Smooth muscle cell (in vitro differentiated cells): ENCODE measurements around the gene GALNT2. TPM values are rescaled to one million over a fixed set of nuclear protein-coding genes. Genes with fewer than 3 reads are reported as not detected.

Source experiments
- DNase-seq: peaks from one replicate; lab custom pipeline; 2025; ENCODE audit not compliant: unreplicated experiment; lab: John Stamatoyannopoulos, UW
- H2AFZ ChIP-seq: fragments of 200-600 bp; sonication (generic); 2 replicates; pipeline ENCODE4 v1.6.0; 2016; ENCODE audit warnings: antibody characterized with exemption, low read depth, mild to moderate bottlenecking
- H3F3A ChIP-seq: fragments of 200-600 bp; sonication (generic); 2 replicates; pipeline ENCODE4 v1.6.0; 2017; ENCODE audit warnings: antibody characterized with exemption, low read depth
- H3K27ac ChIP-seq: fragments of 200-600 bp; sonication (generic); 2 replicates; pipeline ENCODE4 v1.5.1; 2016; ENCODE audit warnings: low read depth, mild to moderate bottlenecking
- H3K27me3 ChIP-seq: fragments of 200-600 bp; sonication (generic); 2 replicates; pipeline ENCODE4 v1.6.1; 2016; ENCODE audit warnings: low read depth, mild to moderate bottlenecking
- H3K36me3 ChIP-seq: fragments of 200-600 bp; sonication (generic); 2 replicates; pipeline ENCODE4 v1.5.1; 2016; ENCODE audit warnings: low read depth
- H3K4me1 ChIP-seq: fragments of 200-600 bp; sonication (generic); 2 replicates; pipeline ENCODE4 v1.5.1; 2016; ENCODE audit warnings: low read depth
- H3K4me2 ChIP-seq: fragments of 200-600 bp; sonication (generic); 2 replicates; pipeline ENCODE4 v1.6.0; 2016; ENCODE audit warnings: mild to moderate bottlenecking
- H3K4me3 ChIP-seq: fragments of 200-600 bp; sonication (generic); 2 replicates; pipeline ENCODE4 v1.5.1; 2016; ENCODE audit warnings: mild to moderate bottlenecking
- H3K79me2 ChIP-seq: fragments of 200-600 bp; sonication (generic); 2 replicates; pipeline ENCODE4 v1.6.0; 2016; ENCODE audit warnings: low read depth, mild to moderate bottlenecking
- H3K9ac ChIP-seq: fragments of 200-600 bp; sonication (generic); 2 replicates; pipeline ENCODE4 v1.6.0; 2016; ENCODE audit warnings: low read depth
- H3K9me3 ChIP-seq: fragments of 200-600 bp; sonication (generic); replicated peaks from 2 replicates; pipeline ENCODE4 v1.5.1; 2016; ENCODE audit warnings: low read depth
- H4K20me1 ChIP-seq: fragments of 200-600 bp; sonication (generic); 2 replicates; pipeline ENCODE4 v1.6.0; 2016; ENCODE audit warnings: low read depth
- whole genome bisulfite sequencing: methylation state at CpG from one replicate; pipeline ENCODE4 v1.1.7; 2016; ENCODE audit warnings: low lambda C conversion rate; 5-methylcytosine and 5-hydroxymethylcytosine counted together
- polyA plus RNA-seq: library from polyadenylated mRNA; unstranded; fragments of >200 nt; fragmentation: Nextera tagmentation; extraction: Ambion mirVana; gene quantifications from 2 replicates; pipeline ENCODE4 v1.2.1, GENCODE V29; 2016
- total RNA-seq: library from RNA; depleted of rRNA; stranded (reverse); fragments of >200 nt; gene quantifications from 2 replicates; pipeline ENCODE4 v1.2.3, GENCODE V29; 2014
- TF ChIP-seq, protein P1 (sequence below): fragments of 200-600 bp; sonication (generic); IDR thresholded peaks from 2 replicates; pipeline ENCODE4 v1.5.1; 2017; ENCODE audit warnings: borderline replicate concordance, mild to moderate bottlenecking, antibody characterized with exemption; ENCODE audit not compliant: insufficient read depth, poor library complexity, severe bottlenecking

The GALNT2 gene
- total and polyA plus RNA-seq, 2 experiments from 2014 or later, result 76.4 to 152 TPM

DNA sequence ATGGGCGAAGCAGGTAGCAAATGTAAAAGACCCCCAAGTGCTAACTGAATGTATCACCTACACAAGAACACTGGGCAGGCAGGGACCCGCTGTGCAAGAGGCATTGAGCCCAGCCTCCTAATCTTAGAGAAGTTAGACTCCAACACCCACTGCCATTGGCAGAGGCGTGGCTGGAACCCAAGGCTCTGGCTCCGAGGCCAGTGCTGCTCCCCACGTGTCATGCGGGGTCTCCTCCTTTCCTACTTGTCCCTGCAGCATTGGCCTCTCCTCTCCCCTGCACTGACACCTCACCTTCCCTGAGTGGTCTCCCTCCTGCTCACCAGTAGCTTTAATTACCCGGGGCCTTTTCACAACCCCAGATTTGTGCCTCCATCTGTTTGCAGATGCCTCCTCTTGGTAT lies 107.0 kb downstream of the GALNT2 start:
- Histone ChIP-seq H3K36me3 (no peaks in the 10 kb centered on the region), H3K9ac (no peak overlapping the region)

GRCh38 chr1:230174471-230175162 lies 107.6 kb downstream of the GALNT2 start:
- H3K4me1 ChIP-seq, result peaks cover 5% of the 10 kb centered on the region
- no peak for DNase-seq
- no peaks in the 10 kb centered on the region for H3K9me3 ChIP-seq
- H3K79me2 ChIP-seq, result peaks cover 73% of the 10 kb centered on the region
- H3F3A ChIP-seq, result peaks cover 7% of the 10 kb centered on the region
- TF ChIP-seq, protein P1, sequence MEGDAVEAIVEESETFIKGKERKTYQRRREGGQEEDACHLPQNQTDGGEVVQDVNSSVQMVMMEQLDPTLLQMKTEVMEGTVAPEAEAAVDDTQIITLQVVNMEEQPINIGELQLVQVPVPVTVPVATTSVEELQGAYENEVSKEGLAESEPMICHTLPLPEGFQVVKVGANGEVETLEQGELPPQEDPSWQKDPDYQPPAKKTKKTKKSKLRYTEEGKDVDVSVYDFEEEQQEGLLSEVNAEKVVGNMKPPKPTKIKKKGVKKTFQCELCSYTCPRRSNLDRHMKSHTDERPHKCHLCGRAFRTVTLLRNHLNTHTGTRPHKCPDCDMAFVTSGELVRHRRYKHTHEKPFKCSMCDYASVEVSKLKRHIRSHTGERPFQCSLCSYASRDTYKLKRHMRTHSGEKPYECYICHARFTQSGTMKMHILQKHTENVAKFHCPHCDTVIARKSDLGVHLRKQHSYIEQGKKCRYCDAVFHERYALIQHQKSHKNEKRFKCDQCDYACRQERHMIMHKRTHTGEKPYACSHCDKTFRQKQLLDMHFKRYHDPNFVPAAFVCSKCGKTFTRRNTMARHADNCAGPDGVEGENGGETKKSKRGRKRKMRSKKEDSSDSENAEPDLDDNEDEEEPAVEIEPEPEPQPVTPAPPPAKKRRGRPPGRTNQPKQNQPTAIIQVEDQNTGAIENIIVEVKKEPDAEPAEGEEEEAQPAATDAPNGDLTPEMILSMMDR, result no peak
- H3K9ac ChIP-seq, result no peak overlapping the region
- H2AFZ ChIP-seq, result no peak overlapping the region
- no peaks in the 10 kb centered on the region for H3K36me3 ChIP-seq
- no peak overlapping the region for H3K4me3 ChIP-seq
- peaks cover 82% of the 10 kb centered on the region for H4K20me1 ChIP-seq
- H3K4me2 ChIP-seq, result no peak overlapping the region
- WGBS, result 97% methylated on average over 15 of the region's 15 CpGs
- H3K27ac ChIP-seq, result no peak overlapping the region
- no peaks in the 10 kb centered on the region for H3K27me3 ChIP-seq

More for the DNA sequence above, 107.0 kb downstream of the GALNT2 start:
- Histone ChIP-seq H3F3A (peaks cover 7% of the 10 kb centered on the region), H3K79me2 (peaks cover 75% of the 10 kb centered on the region), H3K27ac (no peak overlapping the region), H3K4me2 (no peak overlapping the region), H3K4me1 (peaks cover 5% of the 10 kb centered on the region), H3K9me3 (no peaks in the 10 kb centered on the region), H3K27me3 (no peaks in the 10 kb centered on the region), H2AFZ (no peak overlapping the region), H4K20me1 (peaks cover 87% of the 10 kb centered on the region), H3K4me3 (no peak overlapping the region)
- TF ChIP-seq, protein P1, result no peak
- WGBS, result 93% methylated on average over 7 of the region's 7 CpGs
- no peak for DNase-seq

DNA sequence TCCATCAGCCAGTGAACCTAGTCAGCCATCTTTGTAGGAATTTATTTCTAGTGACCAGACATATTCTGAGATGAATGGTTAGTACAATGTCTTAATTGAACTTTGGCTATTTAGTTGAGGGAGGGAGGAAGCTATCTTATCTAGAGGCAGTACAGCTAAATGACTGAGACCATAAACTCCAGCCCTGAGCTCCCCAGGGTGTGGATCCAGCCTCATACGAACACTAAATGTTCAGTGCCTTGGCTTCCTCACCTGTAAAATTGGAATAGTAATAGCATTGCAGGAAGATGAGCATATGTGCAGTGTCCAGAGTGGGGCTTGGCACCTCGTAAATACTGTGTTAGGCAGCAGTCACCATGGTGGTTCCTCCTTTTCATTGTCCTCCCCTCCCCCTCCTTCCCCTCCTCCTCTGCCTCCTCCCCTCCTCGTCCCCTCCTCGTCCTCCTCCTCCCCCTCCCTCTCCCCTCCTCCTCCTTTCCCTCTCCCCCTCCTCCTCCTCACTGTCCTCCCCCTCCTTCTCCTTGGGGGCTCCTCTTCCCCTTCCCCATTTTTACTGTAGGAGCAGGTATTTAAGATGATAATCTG lies 108.2 kb downstream of the GALNT2 start:
- Histone ChIP-seq H3K36me3 (no peaks in the 10 kb centered on the region), H3K9ac (no peak overlapping the region), H3K27me3 (no peaks in the 10 kb centered on the region), H3F3A (peaks cover 7% of the 10 kb centered on the region), H3K4me3 (no peak overlapping the region), H4K20me1 (peaks cover 82% of the 10 kb centered on the region), H2AFZ (no peak overlapping the region), H3K79me2 (peaks cover 71% of the 10 kb centered on the region), H3K27ac (no peak overlapping the region), H3K4me1 (peaks cover 5% of the 10 kb centered on the region), H3K9me3 (no peaks in the 10 kb centered on the region), H3K4me2 (no peak overlapping the region)
- TF ChIP-seq, protein P1, result no peak
- DNase-seq, result no peak
- WGBS, result 58% methylated on average over 3 of the region's 4 CpGs
